ENCODE data around the gene HS6ST2.

Gene HS6ST2

DNA sequence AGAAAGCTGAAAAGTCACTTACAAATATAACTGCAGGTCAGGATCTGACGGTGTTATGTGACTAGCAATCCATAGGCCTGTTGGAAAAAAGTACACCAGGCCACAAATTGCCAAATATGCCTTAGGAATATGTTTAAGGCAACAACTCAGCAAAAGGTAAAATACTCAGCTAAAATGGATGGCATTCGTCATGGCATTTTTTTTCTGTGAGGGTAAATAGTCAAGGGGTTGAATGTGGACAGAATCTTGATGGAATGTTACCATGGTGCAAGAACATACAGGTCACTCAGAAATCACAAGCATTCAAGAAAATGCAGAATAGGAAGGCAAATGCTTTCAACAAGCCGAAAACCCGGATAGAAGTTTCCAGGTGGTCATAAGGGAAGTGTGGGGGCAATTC lies 347.9 kb downstream of the HS6ST2 start:
- TF ChIP-seq, protein P1, sequence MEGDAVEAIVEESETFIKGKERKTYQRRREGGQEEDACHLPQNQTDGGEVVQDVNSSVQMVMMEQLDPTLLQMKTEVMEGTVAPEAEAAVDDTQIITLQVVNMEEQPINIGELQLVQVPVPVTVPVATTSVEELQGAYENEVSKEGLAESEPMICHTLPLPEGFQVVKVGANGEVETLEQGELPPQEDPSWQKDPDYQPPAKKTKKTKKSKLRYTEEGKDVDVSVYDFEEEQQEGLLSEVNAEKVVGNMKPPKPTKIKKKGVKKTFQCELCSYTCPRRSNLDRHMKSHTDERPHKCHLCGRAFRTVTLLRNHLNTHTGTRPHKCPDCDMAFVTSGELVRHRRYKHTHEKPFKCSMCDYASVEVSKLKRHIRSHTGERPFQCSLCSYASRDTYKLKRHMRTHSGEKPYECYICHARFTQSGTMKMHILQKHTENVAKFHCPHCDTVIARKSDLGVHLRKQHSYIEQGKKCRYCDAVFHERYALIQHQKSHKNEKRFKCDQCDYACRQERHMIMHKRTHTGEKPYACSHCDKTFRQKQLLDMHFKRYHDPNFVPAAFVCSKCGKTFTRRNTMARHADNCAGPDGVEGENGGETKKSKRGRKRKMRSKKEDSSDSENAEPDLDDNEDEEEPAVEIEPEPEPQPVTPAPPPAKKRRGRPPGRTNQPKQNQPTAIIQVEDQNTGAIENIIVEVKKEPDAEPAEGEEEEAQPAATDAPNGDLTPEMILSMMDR (IDR thresholded peaks at IDR 0.05; ENCODE audit: low read length, missing control alignments), result no peak
- no peak overlapping the region for H3K4me3 ChIP-seq (replicated peaks; ENCODE audit: low read depth, low read length)
- DNase-seq (ENCODE audit: low read depth), result no peak

DNA sequence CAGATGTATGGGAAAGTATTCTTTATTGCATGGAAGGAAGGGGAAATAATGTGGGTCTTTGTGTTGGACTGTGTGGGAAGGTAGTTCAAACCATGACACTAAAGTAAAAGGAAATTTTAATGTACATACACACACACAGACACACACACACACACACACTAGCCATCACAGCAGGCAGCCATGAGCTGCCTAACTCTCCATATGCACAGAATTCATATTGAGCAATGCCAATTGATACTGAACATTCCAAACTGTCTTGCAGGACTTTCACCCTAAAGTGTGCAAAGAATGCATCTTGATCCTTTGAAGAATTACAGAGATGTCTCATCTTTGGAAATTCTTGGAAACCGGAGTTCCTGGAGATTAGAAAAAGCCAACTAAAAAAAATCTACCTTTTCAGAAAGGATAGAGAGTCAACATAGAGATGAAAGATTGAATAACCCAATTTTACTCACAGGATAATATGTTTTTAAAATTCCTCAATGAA lies 349.0 kb downstream of the HS6ST2 start:
- DNase-seq (ENCODE audit: low read depth), result no peak
- TF ChIP-seq, protein P1 (IDR thresholded peaks at IDR 0.05; ENCODE audit: low read length, missing control alignments), result no peak
- H3K4me3 ChIP-seq (replicated peaks; ENCODE audit: low read depth, low read length), result no peak overlapping the region

DNA sequence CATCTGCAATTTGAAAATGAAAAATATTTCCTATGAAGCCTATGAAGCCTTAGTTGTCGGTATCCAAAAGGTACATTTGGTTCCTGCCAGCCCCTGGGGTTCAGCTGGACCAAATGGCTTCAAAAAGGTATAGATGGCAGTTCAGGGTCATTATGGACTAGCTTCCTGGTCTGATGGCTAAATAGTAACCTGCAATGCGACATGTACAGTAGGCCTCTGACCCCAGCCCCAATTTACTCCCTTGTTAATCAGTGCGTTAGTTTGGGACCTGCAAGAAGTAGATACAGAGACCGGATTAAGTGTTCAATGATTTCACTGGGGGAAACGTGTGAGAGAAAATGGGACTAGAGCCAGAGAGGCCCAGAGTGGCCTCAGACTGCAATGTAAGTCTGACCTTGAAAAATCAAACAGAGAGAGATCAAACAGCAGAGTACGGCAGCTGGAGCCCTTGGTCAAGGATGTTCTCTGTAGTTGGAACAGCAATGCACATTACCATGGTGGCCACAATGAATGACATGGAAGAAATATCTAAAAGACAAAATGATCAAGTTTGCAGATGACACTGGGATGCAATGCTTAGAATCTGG lies 354.6 kb downstream of the HS6ST2 start:
- DNase-seq (ENCODE audit: low read depth), result no peak
- TF ChIP-seq, protein P1 (IDR thresholded peaks at IDR 0.05; ENCODE audit: low read length, missing control alignments), result no peak
- H3K4me3 ChIP-seq (replicated peaks; ENCODE audit: low read depth, low read length), result no peak overlapping the region

DNA sequence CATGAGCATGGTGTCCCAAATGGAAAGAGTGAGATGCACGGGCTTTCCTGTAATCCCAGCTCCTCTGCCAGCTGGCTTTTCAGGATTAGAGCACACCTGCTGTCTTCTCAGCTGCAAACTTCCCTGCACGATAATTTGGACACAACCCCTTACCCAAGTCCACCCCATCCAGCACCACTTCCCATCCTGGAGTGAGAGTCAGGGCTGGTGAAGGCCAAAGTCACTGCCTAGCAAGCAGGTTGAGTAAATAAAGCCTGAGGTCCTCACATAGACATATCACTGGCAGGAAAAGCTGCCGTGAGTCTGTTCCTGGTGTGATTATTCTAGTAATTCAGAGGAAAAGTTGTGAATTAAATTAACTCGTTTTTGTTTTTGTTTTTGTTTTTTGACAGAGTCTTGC lies 355.7 kb downstream of the HS6ST2 start:
- H3K4me3 ChIP-seq (replicated peaks; ENCODE audit: low read depth, low read length), result no peak overlapping the region
- no peak for DNase-seq (ENCODE audit: low read depth)
- TF ChIP-seq, protein P1 (IDR thresholded peaks at IDR 0.05; ENCODE audit: low read length, missing control alignments), result no peak

DNA sequence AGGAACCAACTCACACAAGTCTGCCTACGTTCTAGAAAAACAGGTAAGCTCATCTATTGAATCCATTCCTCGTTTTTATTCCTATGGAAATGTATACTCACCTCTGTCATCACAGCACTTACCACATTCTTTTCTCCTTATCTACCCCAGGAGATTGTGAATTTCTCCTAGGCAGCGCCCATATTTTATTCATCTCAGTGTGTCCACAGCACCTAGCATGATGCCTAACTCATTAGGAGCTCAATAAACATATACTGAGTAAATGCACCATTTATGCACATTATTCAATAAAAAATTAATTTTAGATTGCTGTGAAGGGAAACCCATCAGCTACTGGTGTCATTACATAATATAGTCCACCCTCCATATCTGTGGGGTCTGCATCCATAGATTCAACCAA lies 363.4 kb downstream of the HS6ST2 start:
- H3K4me3 ChIP-seq (replicated peaks; ENCODE audit: low read depth, low read length), result no peak overlapping the region
- TF ChIP-seq, protein P1 (IDR thresholded peaks at IDR 0.05; ENCODE audit: low read length, missing control alignments), result no peak
- DNase-seq (ENCODE audit: low read depth), result no peak

DNA sequence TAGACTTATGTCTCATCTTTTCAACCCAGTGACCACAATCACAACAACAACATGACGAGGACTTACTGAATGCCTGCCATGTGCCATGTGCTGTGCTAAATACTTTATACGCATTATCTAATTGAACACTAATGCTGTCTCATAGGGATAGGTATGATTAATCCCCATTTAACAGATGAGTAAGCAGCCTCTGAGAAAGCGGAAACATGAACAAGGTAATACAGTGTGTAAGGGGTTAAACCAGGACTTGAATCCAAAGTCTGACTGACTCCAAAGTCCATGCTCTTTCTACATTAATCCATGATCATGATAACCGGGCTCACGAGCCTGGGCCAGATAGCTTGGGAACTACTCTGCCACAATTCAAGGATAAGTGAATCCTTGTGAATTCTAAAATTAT lies 364.3 kb downstream of the HS6ST2 start:
- no peak for DNase-seq (ENCODE audit: low read depth)
- TF ChIP-seq, protein P1 (IDR thresholded peaks at IDR 0.05; ENCODE audit: low read length, missing control alignments), result no peak
- H3K4me3 ChIP-seq (replicated peaks; ENCODE audit: low read depth, low read length), result no peak overlapping the region

DNA sequence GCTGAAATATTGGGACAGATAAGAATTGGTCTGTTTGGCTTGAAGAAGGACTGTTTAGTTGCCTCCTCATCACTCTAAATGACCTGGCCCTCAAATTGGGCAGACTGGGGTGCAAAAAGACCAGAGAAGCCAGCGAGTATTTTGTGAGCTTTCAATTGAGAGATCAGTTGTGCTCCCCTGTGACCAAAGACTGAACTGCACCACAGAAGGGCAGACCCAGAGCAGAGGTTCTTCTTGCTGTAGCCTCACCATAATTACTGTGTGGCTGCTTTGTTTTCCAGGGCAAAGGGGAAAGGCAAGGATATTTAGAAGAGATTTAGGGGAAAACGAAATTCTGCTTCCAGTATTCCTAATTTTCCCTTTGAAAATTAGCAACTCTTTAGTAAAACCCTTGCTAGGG lies 365.5 kb downstream of the HS6ST2 start:
- peak; percentile 8 for DNase-seq (ENCODE audit: low read depth)
- H3K4me3 ChIP-seq (replicated peaks; ENCODE audit: low read depth, low read length), result no peak overlapping the region
- TF ChIP-seq, protein P1 (IDR thresholded peaks at IDR 0.05; ENCODE audit: low read length, missing control alignments), result peak; percentile 37
